OCI-LY7 (cell line): ENCODE data around the gene STK38L. TPM values are rescaled to one million over a fixed set of nuclear protein-coding genes. Genes with fewer than 3 reads are reported as not detected.

Experiments used
- BruUV-seq: library from RNA; stranded (reverse); fragments of 400-500 nt; replicated peaks from 2 replicates; lab custom pipeline; 2021; lab: Mats Ljungman, UMichigan
- CTCF ChIA-PET: fragments of 300-600 bp; sonication (Branson Sonifier 250); formaldehyde crosslinking; loops from one replicate; lab custom pipeline; 2022; ENCODE audit warnings: antibody characterized with exemption; ENCODE audit not compliant: unreplicated experiment; lab: Charles Lee
- POLR2A ChIA-PET: fragments of 300-600 bp; sonication (Branson Sonifier 250); formaldehyde crosslinking; loops from one replicate; lab custom pipeline; 2022; ENCODE audit warnings: antibody characterized with exemption; lab: Charles Lee
- DNase-seq: peaks from one replicate; pipeline ENCODE4 v3.0.0-alpha.2; 2015; ENCODE audit warnings: low spot score
- H2AFZ ChIP-seq: fragments of 200-600 bp; sonication (generic), shearing (Covaris generic); 2 replicates; pipeline ENCODE4 v1.6.1; 2014; ENCODE audit warnings: mild to moderate bottlenecking, antibody characterized with exemption, low read length, moderate library complexity
- H3K27ac ChIP-seq: fragments of 200-600 bp; sonication (generic); 2 replicates; pipeline ENCODE4 v1.5.1; 2014; ENCODE audit warnings: mixed run types, low read depth, mild to moderate bottlenecking, moderate library complexity, low read length, inconsistent platforms; ENCODE audit not compliant: poor library complexity, severe bottlenecking
- H3K36me3 ChIP-seq: fragments of 200-600 bp; sonication (generic); 2 replicates; pipeline ENCODE4 v1.6.1; 2014; ENCODE audit warnings: mild to moderate bottlenecking, antibody characterized with exemption, low read length, moderate library complexity, mixed read lengths; ENCODE audit not compliant: insufficient read depth
- H3K4me1 ChIP-seq: fragments of 200-600 bp; sonication (generic); 2 replicates; pipeline ENCODE4 v1.5.1; 2014; ENCODE audit warnings: mild to moderate bottlenecking, low read length; ENCODE audit not compliant: insufficient read depth, poor library complexity, severe bottlenecking
- H3K4me2 ChIP-seq: fragments of 200-600 bp; sonication (generic); 2 replicates; pipeline ENCODE4 v1.6.1; 2014; ENCODE audit warnings: mild to moderate bottlenecking, low read length
- H3K4me3 ChIP-seq: fragments of 200-600 bp; sonication (generic); 2 replicates; pipeline ENCODE4 v1.5.1; 2014; ENCODE audit warnings: mild to moderate bottlenecking, low read depth, low read length; ENCODE audit not compliant: poor library complexity, severe bottlenecking
- H3K79me2 ChIP-seq: fragments of 200-600 bp; sonication (generic); 2 replicates; pipeline ENCODE4 v1.6.1; 2016; ENCODE audit warnings: low read depth, mild to moderate bottlenecking, low read length, moderate library complexity, mixed read lengths; ENCODE audit not compliant: insufficient read depth
- H3K9me2 ChIP-seq: fragments of 200-600 bp; sonication (generic); 2 replicates; pipeline ENCODE4 v1.6.1; 2016; ENCODE audit warnings: mild to moderate bottlenecking, low read length, mixed read lengths; ENCODE audit not compliant: insufficient read depth
- H3K9me3 ChIP-seq: fragments of 200-600 bp; sonication (generic); 2 replicates; pipeline ENCODE4 v1.6.1; 2014; ENCODE audit warnings: mild to moderate bottlenecking, mixed run types, low read length, mixed read lengths
- H4K20me1 ChIP-seq: fragments of 200-600 bp; sonication (generic); 2 replicates; pipeline ENCODE4 v1.6.1; 2014; ENCODE audit warnings: mild to moderate bottlenecking, antibody characterized with exemption, low read length, moderate library complexity, mixed read lengths; ENCODE audit not compliant: insufficient read depth
- CTCF ChIP-seq: fragments of 200-600 bp; sonication (generic); conservative IDR thresholded peaks from 2 replicates; pipeline ENCODE4 v1.5.1; 2014; ENCODE audit warnings: mild to moderate bottlenecking, antibody characterized with exemption, low read length, moderate library complexity, mixed read lengths
- EZH2phosphoT487 ChIP-seq: fragments of 200-600 bp; sonication (generic); IDR thresholded peaks from 2 replicates; pipeline ENCODE4 v1.6.1; 2018; ENCODE audit warnings: low read depth, borderline replicate concordance, mild to moderate bottlenecking, mixed run types, antibody characterized with exemption, low read length, moderate library complexity, mixed read lengths
- intact Hi-C: fragments of 100-400 bp; cut with micrococcal nuclease; formaldehyde crosslinking; loops from one replicate; pipeline ENCODE4 v1.10.0; 2022; ENCODE audit not compliant: unreplicated experiment
- total RNA-seq, 2 experiments: library from RNA; depleted of rRNA in 1 of 2; stranded (reverse); fragments of >200 nt in 1 of 2; shearing (Covaris generic) in 1 of 2; gene quantifications; 2 replicates each; pipeline ENCODE4 v1.2.3, GENCODE V29; 2014 to 2022

The STK38L gene
- total RNA-seq, 2 experiments from 2014 or later = 15.2 to 29.9 TPM

GRCh38 chr12:27330846-27331245 lies 86.8 kb downstream of the STK38L start:
- 0 out of 2 replicates have a peak, but pooled peaks cover 4% of the 10 kb centered on the region for H4K20me1 ChIP-seq
- no peak overlapping the region for H3K4me3 ChIP-seq
- H3K4me2 ChIP-seq = no peak overlapping the region
- BruUV-seq = no TSS peak
- H3K27ac ChIP-seq = no peak overlapping the region
- H3K79me2 ChIP-seq = no peaks in the 10 kb centered on the region
- CTCF ChIA-PET = no interaction called here
- H3K9me3 ChIP-seq = no peaks in the 10 kb centered on the region
- no peak for DNase-seq
- no peaks in the 10 kb centered on the region for H3K9me2 ChIP-seq
- no peaks in the 10 kb centered on the region for H3K4me1 ChIP-seq
- H3K36me3 ChIP-seq = no peaks in the 10 kb centered on the region
- H2AFZ ChIP-seq = no peak overlapping the region
- TF ChIP-seq EZH2phosphoT487 (no peak), CTCF (no peak)
- POLR2A ChIA-PET = no interaction called here
- intact Hi-C loops = no loop called here

DNA sequence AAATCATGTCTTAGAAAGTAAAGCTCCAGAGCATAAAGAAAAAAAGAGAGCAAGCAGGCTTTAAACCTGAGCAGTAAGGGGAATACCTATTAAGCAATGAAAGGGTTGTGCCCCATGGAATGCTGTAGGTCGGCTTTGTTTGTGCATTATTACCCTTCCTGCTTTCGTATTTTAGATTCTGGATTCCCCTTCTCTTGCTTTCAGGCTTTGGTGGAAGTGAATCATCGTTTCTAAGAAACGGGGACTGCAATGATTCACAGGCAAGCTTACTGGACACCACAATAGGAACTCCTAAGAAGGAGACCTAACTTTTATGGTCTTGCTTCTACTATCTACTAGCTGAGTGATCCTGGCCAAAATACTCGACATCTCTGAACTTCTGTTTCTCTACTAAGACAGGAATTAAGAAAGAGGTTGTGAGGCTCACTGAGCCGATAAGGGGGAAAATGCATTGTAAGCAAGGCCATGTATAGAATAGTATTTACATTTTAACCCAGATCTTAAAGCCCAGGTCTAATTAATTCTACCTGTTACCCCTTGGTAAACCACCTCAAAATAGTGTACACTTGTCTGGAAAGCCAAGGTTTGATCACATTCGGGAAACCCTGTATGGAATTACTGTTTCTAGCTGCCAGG lies 87.3 kb downstream of the STK38L start:
- TF ChIP-seq CTCF = no peak
- no peak for TF ChIP-seq EZH2phosphoT487
- no peak overlapping the region for H2AFZ ChIP-seq
- POLR2A ChIA-PET = no interaction called here

GRCh38 chr12:27331927-27332324 lies 87.8 kb downstream of the STK38L start:
- Histone ChIP-seq H4K20me1 (0 out of 2 replicates have a peak, but pooled peaks cover 4% of the 10 kb centered on the region), H3K27ac (no peak overlapping the region), H3K4me1 (no peaks in the 10 kb centered on the region), H3K36me3 (no peaks in the 10 kb centered on the region), H3K4me2 (no peak overlapping the region), H3K79me2 (no peaks in the 10 kb centered on the region), H3K9me3 (no peaks in the 10 kb centered on the region), H2AFZ (no peak overlapping the region), H3K4me3 (no peak overlapping the region), H3K9me2 (no peaks in the 10 kb centered on the region)
- no peak for DNase-seq
- ChIA-PET POLR2A (no interaction called here), CTCF (no interaction called here)
- BruUV-seq = no TSS peak
- intact Hi-C loops = no loop called here
- TF ChIP-seq EZH2phosphoT487 = no peak

More for the DNA sequence above, 87.3 kb downstream of the STK38L start:
- Histone ChIP-seq H3K4me3 (no peak overlapping the region), H3K27ac (no peak overlapping the region), H4K20me1 (0 out of 2 replicates have a peak, but pooled peaks cover 4% of the 10 kb centered on the region), H3K4me1 (no peaks in the 10 kb centered on the region), H3K9me3 (no peaks in the 10 kb centered on the region), H3K36me3 (no peaks in the 10 kb centered on the region), H3K9me2 (no peaks in the 10 kb centered on the region), H3K4me2 (no peak overlapping the region), H3K79me2 (no peaks in the 10 kb centered on the region)
- CTCF ChIA-PET = no interaction called here
- intact Hi-C loops = no loop called here
- DNase-seq = no peak
- BruUV-seq = no TSS peak
